HCT116 (cell line): ENCODE data around the gene HPRT1. TPM values are rescaled to one million over a fixed set of nuclear protein-coding genes. Genes with fewer than 3 reads are reported as not detected.

ENCODE experiments used
- ATAC-seq: fragments of 200-7000 bp; cut with Tn5 transposase; 2 replicates; pipeline ENCODE4 v1.9.1; 2020; ENCODE audit warnings: mild to moderate bottlenecking, moderate library complexity
- BruUV-seq: library from RNA; stranded (reverse); fragments of 400-500 nt; replicated peaks from 2 replicates; lab custom pipeline; 2021; lab: Mats Ljungman, UMichigan
- CTCF ChIA-PET: fragments of 300-600 bp; sonication (Branson Sonifier 250); formaldehyde crosslinking; loops from one replicate; lab custom pipeline; 2021; ENCODE audit warnings: antibody characterized with exemption; lab: Charles Lee
- POLR2A ChIA-PET: fragments of 300-600, 350-600 bp; sonication (Branson Sonifier 250); formaldehyde crosslinking; loops from one replicate; lab custom pipeline; 2021; ENCODE audit warnings: antibody characterized with exemption; lab: Charles Lee
- RAD21 ChIA-PET, 2 experiments: fragments of 300-600 bp; sonication (Branson Sonifier 250); formaldehyde crosslinking; loops; one replicate each; lab custom pipeline; 2023; ENCODE audit warnings: low total read pairs in 2 of 2; ENCODE audit not compliant: uncharacterized antibody in 2 of 2, unreplicated experiment in 2 of 2, low non-redundant PET in 1 of 2; lab: Charles Lee
- DNase-seq: peaks from one replicate; pipeline ENCODE4 v3.0.0-alpha.2; 2010; ENCODE audit warnings: low read depth, low spot score
- H2AFZ ChIP-seq: fragments of 200-600 bp; shearing (Covaris generic), sonication (generic); 2 replicates; pipeline ENCODE4 v1.6.1; 2017; ENCODE audit warnings: low read depth, mixed run types, mixed read lengths, antibody characterized with exemption, low read length; ENCODE audit not compliant: poor library complexity, severe bottlenecking
- H3K27ac ChIP-seq: 2 replicates; pipeline ENCODE4 v1.5.1; 2012; ENCODE audit warnings: low read depth, low read length
- H3K27me3 ChIP-seq: fragments of 200-600 bp; sonication (generic); 2 replicates; pipeline ENCODE4 v1.6.1; 2016; ENCODE audit warnings: mixed run types, low read length, mixed read lengths; ENCODE audit not compliant: insufficient read depth
- H3K36me3 ChIP-seq, 2 experiments: fragments of 200-500 bp in 1 of 2; fragments of 200-600 bp in 1 of 2; sonication (Bioruptor generic) in 1 of 2; sonication (generic) in 1 of 2; 2 replicates each; pipeline versions ENCODE4 v1.5.1 to v1.6.1; 2014 to 2016; ENCODE audit warnings: low read length in 2 of 2, inconsistent platforms in 1 of 2, mixed read lengths in 1 of 2, mixed run types in 1 of 2; ENCODE audit not compliant: insufficient read depth in 2 of 2, control insufficient read depth in 1 of 2
- H3K4me1 ChIP-seq, 2 experiments: fragments of 200-600 bp in 1 of 2; sonication (generic) in 1 of 2; 2 replicates each; pipeline versions ENCODE4 v1.5.1 to v1.6.1; 2012 to 2017; ENCODE audit warnings: low read length in 2 of 2, inconsistent platforms in 1 of 2, mild to moderate bottlenecking in 1 of 2, mixed read lengths in 1 of 2, mixed run types in 1 of 2, moderate library complexity in 1 of 2; ENCODE audit not compliant: insufficient read depth in 2 of 2, control insufficient read depth in 1 of 2
- H3K4me2 ChIP-seq: fragments of 200-600 bp; sonication (generic); 2 replicates; pipeline ENCODE4 v1.6.1; 2017; ENCODE audit warnings: mixed run types, low read length, mixed read lengths
- H3K4me3 ChIP-seq, 2 experiments: fragments of 200-600 bp in 1 of 2; sonication (generic) in 1 of 2; replicated peaks in 1 of 2; 2 replicates each; pipeline ENCODE4 v1.5.1; 2011 to 2016; ENCODE audit warnings: low read length in 2 of 2, control low read depth in 1 of 2, low read depth in 1 of 2, mild to moderate bottlenecking in 1 of 2, mixed read lengths in 1 of 2, mixed run types in 1 of 2
- H3K79me2 ChIP-seq: fragments of 200-600 bp; sonication (generic); 2 replicates; pipeline ENCODE4 v1.6.1; 2017; ENCODE audit warnings: mild to moderate bottlenecking, mixed run types, low read length, moderate library complexity, mixed read lengths; ENCODE audit not compliant: insufficient read depth
- H3K9ac ChIP-seq: fragments of 200-600 bp; sonication (generic); 2 replicates; pipeline ENCODE4 v1.6.1; 2016; ENCODE audit warnings: low read length, mixed read lengths
- H3K9me2 ChIP-seq: fragments of 200-600 bp; sonication (generic), shearing (Covaris generic); 2 replicates; pipeline ENCODE4 v1.6.1; 2017; ENCODE audit warnings: mixed run types, mild to moderate bottlenecking, moderate library complexity; ENCODE audit not compliant: insufficient read depth
- H3K9me3 ChIP-seq, 2 experiments: fragments of 200-500 bp in 1 of 2; fragments of 200-600 bp in 1 of 2; sonication (Bioruptor generic) in 1 of 2; sonication (generic) in 1 of 2; 2 replicates each; pipeline ENCODE4 v1.6.1; 2014 to 2017; ENCODE audit warnings: low read length in 2 of 2, mixed read lengths in 2 of 2, inconsistent platforms in 1 of 2, low read depth in 1 of 2, mild to moderate bottlenecking in 1 of 2, mixed run types in 1 of 2, moderate library complexity in 1 of 2; ENCODE audit not compliant: control insufficient read depth in 1 of 2, insufficient read depth in 1 of 2
- H4K20me1 ChIP-seq: fragments of 200-600 bp; sonication (generic), shearing (Covaris generic); 2 replicates; pipeline ENCODE4 v1.6.1; 2017; ENCODE audit warnings: mixed run types, mild to moderate bottlenecking, moderate library complexity; ENCODE audit not compliant: insufficient read depth
- EGR1 ChIP-seq: IDR thresholded peaks from 2 replicates; pipeline ENCODE4 v1.6.1; 2012; ENCODE audit warnings: low read depth
- ELF1 ChIP-seq: IDR thresholded peaks from 2 replicates; pipeline ENCODE4 v1.6.1; 2012; ENCODE audit warnings: low read depth, borderline replicate concordance
- FOSL1 ChIP-seq: IDR thresholded peaks from 2 replicates; pipeline ENCODE4 v1.6.1; 2012; ENCODE audit warnings: low read depth
- POLR2A ChIP-seq: IDR thresholded peaks from 2 replicates; pipeline ENCODE4 v1.7.0; 2011; ENCODE audit warnings: borderline replicate concordance; ENCODE audit not compliant: insufficient read depth, insufficient read length; ENCODE audit errors: extremely low read depth
- POLR2AphosphoS5 ChIP-seq: IDR thresholded peaks from 2 replicates; pipeline ENCODE4 v1.6.1; 2011; ENCODE audit warnings: mild to moderate bottlenecking, low read depth, low read length, moderate library complexity
- SIN3A ChIP-seq: IDR thresholded peaks from 2 replicates; pipeline ENCODE4 v1.6.1; 2012; ENCODE audit warnings: low read depth
- TCF7L2 ChIP-seq: IDR thresholded peaks from 2 replicates; pipeline ENCODE4 v1.7.0; 2011; ENCODE audit warnings: borderline replicate concordance, inconsistent platforms; ENCODE audit not compliant: insufficient read depth, insufficient read length; ENCODE audit errors: extremely low read depth
- YY1 ChIP-seq: IDR thresholded peaks from 2 replicates; pipeline ENCODE4 v1.6.1; 2011; ENCODE audit warnings: low read length, low read depth, moderate library complexity, mild to moderate bottlenecking; ENCODE audit not compliant: insufficient replicate concordance; ENCODE audit errors: extremely low read depth
- ZFX ChIP-seq: fragments of 450-650 bp; IDR thresholded peaks from 2 replicates; pipeline ENCODE4 v1.6.1; 2017
- ZNF274 ChIP-seq: fragments of 200-500 bp; sonication (Bioruptor generic); IDR thresholded peaks from 2 replicates; pipeline ENCODE4 v1.6.1; 2014; ENCODE audit warnings: mild to moderate bottlenecking, low read depth, low read length, inconsistent platforms
- intact Hi-C: fragments of 100-400 bp; cut with micrococcal nuclease; formaldehyde crosslinking; loops from 2 replicates; pipeline ENCODE4 v1.10.0; 2022
- total RNA-seq: library from RNA; stranded (reverse); gene quantifications from one replicate; pipeline ENCODE4 v1.2.1, GENCODE V29; 2021; ENCODE audit not compliant: unreplicated experiment
- TF ChIP-seq, protein P1 (sequence below): IDR thresholded peaks from 2 replicates; pipeline ENCODE4 v1.6.1; 2012
- TF ChIP-seq, protein P2 (sequence below), 3 experiments: fragments of 200-600 bp in 1 of 3; sonication (generic) in 1 of 3; IDR thresholded peaks in 2 of 3; conservative IDR thresholded peaks in 1 of 3; 2 replicates each; pipeline ENCODE4 v1.5.1; 2012 to 2017; ENCODE audit warnings: low read depth in 2 of 3, low read length in 2 of 3, antibody characterized with exemption in 1 of 3, borderline replicate concordance in 1 of 3, control low read depth in 1 of 3, mild to moderate bottlenecking in 1 of 3, mixed read lengths in 1 of 3, mixed run types in 1 of 3, moderate library complexity in 1 of 3; ENCODE audit not compliant: insufficient read depth in 1 of 3

The HPRT1 gene
- total RNA-seq, 1 experiment from 2014 or later = 57.8 TPM

DNA sequence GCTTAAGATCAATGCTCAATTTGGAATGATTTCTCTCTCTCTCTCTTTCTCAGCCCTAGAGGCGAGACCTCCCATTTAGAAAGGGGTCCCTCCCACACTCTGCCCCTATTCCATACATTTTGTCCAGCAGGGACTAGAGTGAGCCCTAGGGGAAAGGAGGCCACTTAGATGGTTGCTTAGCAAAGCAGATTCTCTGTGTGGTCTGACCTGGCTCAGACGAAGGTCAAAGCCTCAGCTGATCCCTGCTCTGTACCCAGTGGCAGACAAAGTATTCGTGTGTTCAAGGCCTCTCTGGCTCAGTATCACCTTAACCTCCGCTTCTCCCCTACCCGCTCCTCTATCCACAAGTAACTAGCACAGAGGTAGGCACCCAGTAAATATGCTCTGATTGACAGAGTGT, 78.4 kb downstream of the HPRT1 start:
- no peak for DNase-seq
- no peak for ATAC-seq
- no TSS peak for BruUV-seq
- ChIA-PET RAD21 (no interaction called here), POLR2A (no interaction called here), CTCF (no interaction called here)
- H2AFZ ChIP-seq = no peak overlapping the region
- no peak overlapping the region for H3K9ac ChIP-seq
- peaks cover 8 to 18% of the 10 kb centered on the region in 2 experiments for H3K4me1 ChIP-seq
- no peaks in the 10 kb centered on the region for H3K9me2 ChIP-seq
- no peaks in the 10 kb centered on the region for H3K36me3 ChIP-seq
- no peaks in the 10 kb centered on the region for H4K20me1 ChIP-seq
- TF ChIP-seq, protein P1, sequence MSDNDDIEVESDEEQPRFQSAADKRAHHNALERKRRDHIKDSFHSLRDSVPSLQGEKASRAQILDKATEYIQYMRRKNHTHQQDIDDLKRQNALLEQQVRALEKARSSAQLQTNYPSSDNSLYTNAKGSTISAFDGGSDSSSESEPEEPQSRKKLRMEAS = no peak
- TF ChIP-seq POLR2AphosphoS5 (no peak), POLR2A (no peak), ELF1 (no peak), ZFX (no peak), FOSL1 (no peak)
- TF ChIP-seq, protein P2, sequence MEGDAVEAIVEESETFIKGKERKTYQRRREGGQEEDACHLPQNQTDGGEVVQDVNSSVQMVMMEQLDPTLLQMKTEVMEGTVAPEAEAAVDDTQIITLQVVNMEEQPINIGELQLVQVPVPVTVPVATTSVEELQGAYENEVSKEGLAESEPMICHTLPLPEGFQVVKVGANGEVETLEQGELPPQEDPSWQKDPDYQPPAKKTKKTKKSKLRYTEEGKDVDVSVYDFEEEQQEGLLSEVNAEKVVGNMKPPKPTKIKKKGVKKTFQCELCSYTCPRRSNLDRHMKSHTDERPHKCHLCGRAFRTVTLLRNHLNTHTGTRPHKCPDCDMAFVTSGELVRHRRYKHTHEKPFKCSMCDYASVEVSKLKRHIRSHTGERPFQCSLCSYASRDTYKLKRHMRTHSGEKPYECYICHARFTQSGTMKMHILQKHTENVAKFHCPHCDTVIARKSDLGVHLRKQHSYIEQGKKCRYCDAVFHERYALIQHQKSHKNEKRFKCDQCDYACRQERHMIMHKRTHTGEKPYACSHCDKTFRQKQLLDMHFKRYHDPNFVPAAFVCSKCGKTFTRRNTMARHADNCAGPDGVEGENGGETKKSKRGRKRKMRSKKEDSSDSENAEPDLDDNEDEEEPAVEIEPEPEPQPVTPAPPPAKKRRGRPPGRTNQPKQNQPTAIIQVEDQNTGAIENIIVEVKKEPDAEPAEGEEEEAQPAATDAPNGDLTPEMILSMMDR (IDR thresholded peaks at IDR 0.05 in 2 of 3, conservative IDR thresholded peaks at IDR 0.05 in 1 of 3; ENCODE audit: borderline replicate concordance in 1 of 3, insufficient read depth in 1 of 3, low read depth in 2 of 3, low read length in 2 of 3) = no peak
- H3K27me3 ChIP-seq = no peaks in the 10 kb centered on the region
- no peak overlapping the region for H3K4me2 ChIP-seq
- no peak overlapping the region for H3K4me3 ChIP-seq
- no peak overlapping the region for H3K27ac ChIP-seq
- intact Hi-C loops = no loop called here
- H3K79me2 ChIP-seq = no peaks in the 10 kb centered on the region
- no peaks in the 10 kb centered on the region for H3K9me3 ChIP-seq

DNA sequence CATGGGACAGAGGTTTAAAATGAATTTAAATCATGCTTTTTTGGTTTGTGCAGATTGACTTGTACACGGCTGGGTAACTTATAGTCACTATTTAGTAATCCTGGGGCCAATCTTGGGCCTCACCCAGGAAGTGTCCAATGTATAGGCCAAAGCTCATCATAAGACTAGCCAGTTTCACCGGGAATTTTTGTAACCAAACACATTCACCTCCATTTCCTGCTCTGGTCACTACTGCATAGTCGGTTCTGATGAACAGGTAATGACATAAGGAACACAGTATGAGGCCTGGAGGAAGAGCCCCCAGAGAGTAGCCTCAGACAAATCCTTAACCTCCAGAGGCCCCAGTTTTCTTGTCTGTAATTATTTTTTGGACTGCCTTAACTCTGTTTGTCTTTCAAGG, 81.9 kb downstream of the HPRT1 start:
- Histone ChIP-seq H3K9me2 (no peaks in the 10 kb centered on the region), H3K27ac (no peak overlapping the region), H3K9ac (no peak overlapping the region), H3K4me3 (no peak overlapping the region), H3K4me1 (peaks cover 8 to 16% of the 10 kb centered on the region in 2 experiments), H3K9me3 (no peaks in the 10 kb centered on the region), H3K4me2 (no peak overlapping the region), H2AFZ (no peak overlapping the region), H4K20me1 (no peaks in the 10 kb centered on the region), H3K27me3 (no peaks in the 10 kb centered on the region), H3K36me3 (no peaks in the 10 kb centered on the region), H3K79me2 (no peaks in the 10 kb centered on the region)
- no peak for ATAC-seq
- ChIA-PET CTCF (no interaction called here), POLR2A (interaction anchor here (0.8 to 0.9 kb wide), 2 partner anchors 10 to 18 kb away, joined by 3 to 4 read pairs; no protein-coding TSS in a partner anchor), RAD21 (no interaction called here)
- intact Hi-C loops = no loop called here
- BruUV-seq = no TSS peak
- no peak for DNase-seq
- TF ChIP-seq, protein P2 (IDR thresholded peaks at IDR 0.05 in 2 of 3, conservative IDR thresholded peaks at IDR 0.05 in 1 of 3; ENCODE audit: borderline replicate concordance in 1 of 3, insufficient read depth in 1 of 3, low read depth in 2 of 3, low read length in 2 of 3) = no peak
- TF ChIP-seq EGR1 (no peak), ZNF274 (no peak), FOSL1 (no peak), ELF1 (no peak), ZFX (no peak), YY1 (no peak), SIN3A (no peak), TCF7L2 (no peak), POLR2AphosphoS5 (no peak)
